ENCODE measurements around the gene KCNJ14.

KCNJ14 gene

DNA sequence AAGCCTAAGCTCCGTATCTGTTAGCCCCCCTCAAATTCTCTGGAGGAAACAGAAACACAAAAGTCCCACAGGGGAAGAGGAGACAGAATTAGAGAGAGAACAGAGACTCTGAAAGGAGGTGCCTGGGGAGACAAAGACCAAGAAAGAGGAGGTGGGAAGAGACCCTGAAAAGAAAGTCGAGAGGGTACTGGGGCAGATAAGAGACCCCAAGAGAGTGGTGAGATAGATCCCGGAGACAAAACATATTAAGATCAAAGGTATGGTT is 10.5 kb upstream of the KCNJ14 start:
- in situ Hi-C loops (cut with MboI; ENCODE audit: low sequenced_read_pairs, unreplicated experiment) = no loop called here
- no peak for DNase-seq (ENCODE audit: low spot score)
- TF ChIP-seq, protein P1, sequence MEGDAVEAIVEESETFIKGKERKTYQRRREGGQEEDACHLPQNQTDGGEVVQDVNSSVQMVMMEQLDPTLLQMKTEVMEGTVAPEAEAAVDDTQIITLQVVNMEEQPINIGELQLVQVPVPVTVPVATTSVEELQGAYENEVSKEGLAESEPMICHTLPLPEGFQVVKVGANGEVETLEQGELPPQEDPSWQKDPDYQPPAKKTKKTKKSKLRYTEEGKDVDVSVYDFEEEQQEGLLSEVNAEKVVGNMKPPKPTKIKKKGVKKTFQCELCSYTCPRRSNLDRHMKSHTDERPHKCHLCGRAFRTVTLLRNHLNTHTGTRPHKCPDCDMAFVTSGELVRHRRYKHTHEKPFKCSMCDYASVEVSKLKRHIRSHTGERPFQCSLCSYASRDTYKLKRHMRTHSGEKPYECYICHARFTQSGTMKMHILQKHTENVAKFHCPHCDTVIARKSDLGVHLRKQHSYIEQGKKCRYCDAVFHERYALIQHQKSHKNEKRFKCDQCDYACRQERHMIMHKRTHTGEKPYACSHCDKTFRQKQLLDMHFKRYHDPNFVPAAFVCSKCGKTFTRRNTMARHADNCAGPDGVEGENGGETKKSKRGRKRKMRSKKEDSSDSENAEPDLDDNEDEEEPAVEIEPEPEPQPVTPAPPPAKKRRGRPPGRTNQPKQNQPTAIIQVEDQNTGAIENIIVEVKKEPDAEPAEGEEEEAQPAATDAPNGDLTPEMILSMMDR (IDR thresholded peaks at IDR 0.05; ENCODE audit: borderline replicate concordance, control extremely low read depth, extremely low read depth, insufficient read depth, missing control alignments) = no peak

DNA sequence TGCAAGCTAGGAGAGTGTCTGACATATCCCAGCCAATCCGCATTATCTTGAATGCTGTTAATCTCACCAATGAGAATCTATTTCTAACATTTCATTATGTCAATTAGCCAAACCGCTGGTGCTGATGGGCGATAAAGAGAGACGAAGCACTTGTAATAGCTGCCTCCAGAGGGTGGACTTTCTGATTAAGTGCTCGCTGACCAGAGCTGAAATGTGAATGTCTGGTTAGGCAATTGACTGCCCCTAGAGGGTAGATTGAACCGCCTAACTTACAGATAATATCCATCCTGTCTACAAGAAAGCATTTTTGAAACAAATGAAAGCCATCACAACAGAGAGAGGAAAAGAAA is 10.1 kb upstream of the KCNJ14 start:
- peak; percentile 68 for DNase-seq (ENCODE audit: low spot score)
- TF ChIP-seq, protein P1 (IDR thresholded peaks at IDR 0.05; ENCODE audit: borderline replicate concordance, control extremely low read depth, extremely low read depth, insufficient read depth, missing control alignments) = peak; percentile 24
- in situ Hi-C loops (cut with MboI; ENCODE audit: low sequenced_read_pairs, unreplicated experiment) = no loop called here

GRCh38 chr19:48445606-48446481 is 9.5 kb upstream of the KCNJ14 start, which contains the start of gene GRWD1:
Gene GRWD1, plus strand, starts transcription at chr19:48445983. Its CDS starts 23 bp downstream, at chr19:48446006.
- in situ Hi-C loops (cut with MboI; ENCODE audit: low sequenced_read_pairs, unreplicated experiment) = no loop called here
- TF ChIP-seq, protein P1 (IDR thresholded peaks at IDR 0.05; ENCODE audit: borderline replicate concordance, control extremely low read depth, extremely low read depth, insufficient read depth, missing control alignments) = no peak
- peak; percentile 94 for DNase-seq (ENCODE audit: low spot score)

DNA sequence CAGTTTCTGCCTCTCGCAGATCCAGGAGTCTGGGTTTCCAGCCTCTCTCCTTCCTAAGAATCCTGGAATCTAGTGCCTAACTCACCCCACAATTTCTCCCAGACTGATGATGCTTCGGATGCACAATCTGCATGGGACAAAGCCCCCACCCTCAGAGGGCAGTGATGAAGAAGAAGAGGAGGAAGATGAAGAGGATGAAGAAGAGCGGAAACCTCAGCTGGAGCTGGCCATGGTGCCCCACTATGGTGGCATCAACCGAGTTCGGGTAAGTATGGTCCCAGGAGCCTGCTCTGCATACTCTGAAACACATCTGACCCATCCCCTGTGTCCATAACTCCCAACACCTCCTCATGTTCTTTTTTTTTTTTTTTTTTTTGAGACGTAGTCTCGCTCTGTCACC is 8.8 kb upstream of the KCNJ14 start:
- no peak for DNase-seq (ENCODE audit: low spot score)
- TF ChIP-seq, protein P1 (IDR thresholded peaks at IDR 0.05; ENCODE audit: borderline replicate concordance, control extremely low read depth, extremely low read depth, insufficient read depth, missing control alignments) = no peak
- in situ Hi-C loops (cut with MboI; ENCODE audit: low sequenced_read_pairs, unreplicated experiment) = no loop called here

DNA sequence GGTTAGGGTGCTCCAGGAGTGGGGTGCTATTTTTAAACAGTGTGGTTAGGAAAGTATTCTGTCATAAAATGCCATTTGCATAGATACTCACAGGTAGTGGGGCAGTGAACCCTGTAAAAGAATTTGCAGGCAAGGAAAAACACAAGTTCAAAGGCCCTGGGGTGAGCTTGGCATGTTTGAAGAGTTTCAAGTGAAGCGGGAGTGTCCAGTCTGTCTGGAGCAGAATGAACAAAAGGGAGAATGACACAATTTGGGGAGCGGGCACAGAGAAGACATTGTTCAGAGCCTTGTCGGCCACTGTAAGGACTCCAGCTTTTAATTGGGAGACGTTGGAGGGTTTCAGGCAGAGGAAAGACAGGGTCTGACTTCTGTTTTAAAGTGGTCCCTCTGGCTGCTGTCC is 6.8 kb upstream of the KCNJ14 start:
- TF ChIP-seq, protein P1 (IDR thresholded peaks at IDR 0.05; ENCODE audit: borderline replicate concordance, control extremely low read depth, extremely low read depth, insufficient read depth, missing control alignments) = no peak
- in situ Hi-C loops (cut with MboI; ENCODE audit: low sequenced_read_pairs, unreplicated experiment) = no loop called here
- DNase-seq (ENCODE audit: low spot score) = no peak

GRCh38 chr19:48450441-48450840 is 4.9 kb upstream of the KCNJ14 start:
- TF ChIP-seq, protein P1 (IDR thresholded peaks at IDR 0.05; ENCODE audit: borderline replicate concordance, control extremely low read depth, extremely low read depth, insufficient read depth, missing control alignments) = no peak
- in situ Hi-C loops (cut with MboI; ENCODE audit: low sequenced_read_pairs, unreplicated experiment) = no loop called here
- no peak for DNase-seq (ENCODE audit: low spot score)
